Epithelial cell of esophagus (primary cell): ENCODE measurements around the gene KRTAP19-6.
A peak's percentile ranks its signal among the peaks of the same experiment; 100 is the strongest.

Experiments
- DNase-seq: peaks from one replicate; pipeline ENCODE4 v3.0.0; 2010; ENCODE audit warnings: low read depth
- H3K4me3 ChIP-seq: 2 replicates; pipeline ENCODE4 v1.5.1; 2011; ENCODE audit warnings: mild to moderate bottlenecking, low read length, control low read depth
- CTCF ChIP-seq: IDR thresholded peaks from 2 replicates; pipeline ENCODE4 v1.5.1; 2011; ENCODE audit warnings: low read depth, mild to moderate bottlenecking, low read length, control low read depth, inconsistent platforms; ENCODE audit not compliant: insufficient read depth; ENCODE audit errors: missing control alignments

The KRTAP19-6 gene

GRCh38 chr21:30541764-30542163, at the start of gene KRTAP19-6:
TSS of gene KRTAP19-6 (minus strand) at chr21:30541864. CDS start at chr21:30541833, 31 bp downstream.
- no peak for TF ChIP-seq CTCF

GRCh38 chr21:30590297-30590696, 48.6 kb upstream of the KRTAP19-6 start, which contains the start of gene KRTAP22-2:
TSS of gene KRTAP22-2 (minus strand) at chr21:30590397.
- TF ChIP-seq CTCF: no peak
- no peak within 1 kb of the TSS for H3K4me3 ChIP-seq
- no peak for DNase-seq

More at GRCh38 chr21:30541764-30542163, at the start of gene KRTAP19-6:
- DNase-seq: no peak
- no peak within 1 kb of the TSS for H3K4me3 ChIP-seq

GRCh38 chr21:30582870-30583269, 41.2 kb upstream of the KRTAP19-6 start:
- no peak for DNase-seq
- no peak overlapping the region for H3K4me3 ChIP-seq
- no peak for TF ChIP-seq CTCF

- TF ChIP-seq CTCF: no peak
- DNase-seq: no peak
- no peak overlapping the region for H3K4me3 ChIP-seq
Measured at GRCh38 chr21:30580132-30580531, 38.5 kb upstream of the KRTAP19-6 start.

- DNase-seq: no peak
- H3K4me3 ChIP-seq: no peak overlapping the region
- no peak for TF ChIP-seq CTCF
Measured at GRCh38 chr21:30579346-30579745, 37.7 kb upstream of the KRTAP19-6 start.

GRCh38 chr21:30577766-30578165, 36.1 kb upstream of the KRTAP19-6 start:
- no peak for TF ChIP-seq CTCF

GRCh38 chr21:30567617-30568016, 26.0 kb upstream of the KRTAP19-6 start:
- no peak for DNase-seq
- no peak overlapping the region for H3K4me3 ChIP-seq
- TF ChIP-seq CTCF: no peak

More at GRCh38 chr21:30577766-30578165, 36.1 kb upstream of the KRTAP19-6 start:
- DNase-seq: peak; percentile 1
- H3K4me3 ChIP-seq: no peak overlapping the region
